ENCODE data around the gene OGFOD1.

DNA sequence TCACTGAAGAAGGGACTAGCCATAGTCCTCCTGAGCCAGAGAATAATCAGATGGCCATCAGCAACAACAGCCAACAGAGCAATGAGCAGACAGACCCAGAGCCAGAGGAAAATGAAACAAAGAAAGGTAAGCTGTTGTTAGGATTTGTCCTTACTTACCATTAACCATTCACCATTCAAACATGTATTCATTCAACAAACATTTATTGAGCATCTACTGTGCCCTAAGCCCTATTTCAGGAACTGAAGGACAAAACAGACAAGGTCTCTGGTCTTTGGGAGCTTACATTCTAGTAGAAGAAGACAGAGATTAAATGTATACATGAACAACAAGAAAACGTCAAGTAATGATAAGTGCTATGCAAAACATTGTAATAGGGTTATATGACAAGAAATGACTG, 19.3 kb downstream of the OGFOD1 start:
- TF ChIP-seq LEF1 (IDR thresholded peaks at IDR 0.05; ENCODE audit: borderline replicate concordance) (no peak), ZNF384 (IDR thresholded peaks at IDR 0.05) (no peak), SUZ12 (IDR thresholded peaks at IDR 0.05) (no peak)

All from HEK293T (cell line).